GM12878 (cell line): ENCODE data around the gene SLC6A3. TPM values are rescaled to one million over a fixed set of nuclear protein-coding genes. Genes with fewer than 3 reads are reported as not detected.

ENCODE experiments used
- BCL3 ChIP-seq: IDR thresholded peaks from 2 replicates; pipeline ENCODE4 v1.6.1; 2011; ENCODE audit warnings: borderline replicate concordance, low read depth, mild to moderate bottlenecking, moderate library complexity, low read length; ENCODE audit not compliant: insufficient read depth, poor library complexity, severe bottlenecking
- BCLAF1 ChIP-seq: fragments of 450-650 bp; IDR thresholded peaks from 2 replicates; pipeline ENCODE4 v1.6.1; 2017; ENCODE audit warnings: antibody characterized with exemption, mild to moderate bottlenecking, moderate library complexity
- CBX3 ChIP-seq: fragments of 200-600 bp; sonication (generic); IDR thresholded peaks from 2 replicates; pipeline ENCODE4 v1.6.1; 2016; ENCODE audit warnings: low read depth, borderline replicate concordance
- DPF2 ChIP-seq: fragments of 450-650 bp; IDR thresholded peaks from 2 replicates; pipeline ENCODE4 v1.6.1; 2017; ENCODE audit warnings: mild to moderate bottlenecking
- EP300 ChIP-seq, 2 experiments: fragments of 150-350 bp in 1 of 2; IDR thresholded peaks; 2 replicates each; pipeline ENCODE4 v1.6.1; 2011 to 2012; ENCODE audit warnings: low read depth in 2 of 2, low read length in 2 of 2, borderline replicate concordance in 1 of 2, improper control_type of control experiment in 1 of 2, inconsistent platforms in 1 of 2; ENCODE audit not compliant: control insufficient read depth in 1 of 2
- GATAD2B ChIP-seq: fragments of 450-650 bp; conservative IDR thresholded peaks from 2 replicates; pipeline ENCODE4 v1.6.1; 2017; ENCODE audit warnings: low read depth, mild to moderate bottlenecking, moderate library complexity
- IRF4 ChIP-seq: IDR thresholded peaks from 2 replicates; pipeline ENCODE4 v1.6.1; 2011; ENCODE audit warnings: low read depth, low read length
- KDM1A ChIP-seq: fragments of 200-600 bp; sonication (generic); IDR thresholded peaks from 2 replicates; pipeline ENCODE4 v1.6.1; 2016; ENCODE audit warnings: borderline replicate concordance
- MEF2A ChIP-seq: IDR thresholded peaks from 2 replicates; pipeline ENCODE4 v1.6.1; 2011; ENCODE audit warnings: low read depth, mild to moderate bottlenecking, low read length, moderate library complexity; ENCODE audit not compliant: insufficient read depth
- NKRF ChIP-seq: fragments of 450-650 bp; conservative IDR thresholded peaks from 2 replicates; pipeline ENCODE4 v1.6.1; 2017; ENCODE audit warnings: mild to moderate bottlenecking, moderate library complexity
- NRF1 ChIP-seq: conservative IDR thresholded peaks from 2 replicates; pipeline ENCODE4 v1.6.1; 2011; ENCODE audit warnings: mild to moderate bottlenecking, low read depth, low read length, improper control_type of control experiment
- RAD51 ChIP-seq: fragments of 450-650 bp; IDR thresholded peaks from 2 replicates; pipeline ENCODE4 v1.6.1; 2016; ENCODE audit warnings: moderate library complexity, mild to moderate bottlenecking, inconsistent platforms
- RBBP5 ChIP-seq: fragments of 200-600 bp; sonication (generic); conservative IDR thresholded peaks from 2 replicates; pipeline ENCODE4 v1.6.1; 2016
- REST ChIP-seq: IDR thresholded peaks from 2 replicates; pipeline ENCODE4 v1.6.1; 2012; ENCODE audit warnings: mild to moderate bottlenecking, low read depth, low read length
- SMAD5 ChIP-seq: IDR thresholded peaks from 2 replicates; pipeline ENCODE4 v1.6.1; 2016; ENCODE audit warnings: antibody characterized with exemption, low read depth
- TCF12 ChIP-seq: IDR thresholded peaks from 2 replicates; pipeline ENCODE4 v1.6.1; 2011; ENCODE audit warnings: low read depth, mild to moderate bottlenecking, low read length
- polyA plus RNA-seq, 11 experiments: library from polyadenylated mRNA; depleted of rRNA in 4 of 11; unstranded in 6 of 11; stranded (reverse) in 5 of 11; fragments of >200 nt; fragmentation: Nextera tagmentation in 4 of 11; fragmentation: Illumina TruSeq in 1 of 11; extraction: Ambion mirVana in 4 of 11; extraction: Trizol in 1 of 11; gene quantifications; 1 replicate in 1 of 11; 2 replicates in 10 of 11; pipeline versions ENCODE4 v1.2.1 to v1.2.3, GENCODE V29; 2011 to 2016; ENCODE audit warnings: inconsistent platforms in 2 of 11, missing spikeins in 2 of 11, low read depth in 1 of 11
- total RNA-seq, 4 experiments: library from RNA; depleted of rRNA in 3 of 4; stranded (reverse); fragments of >200 nt in 3 of 4; fragmentation: Illumina TruSeq in 1 of 4; extraction: Trizol in 1 of 4; gene quantifications; 2 replicates each; pipeline versions ENCODE4 v1.2.1 to v1.2.3, GENCODE V29; 2013 to 2021
- TF ChIP-seq, protein P1 (sequence below): fragments of 450-650 bp; IDR thresholded peaks from 2 replicates; pipeline ENCODE4 v1.6.1; 2016; ENCODE audit warnings: mild to moderate bottlenecking

The SLC6A3 gene
- total and polyA plus RNA-seq, 10 of the 15 experiments (the other 5 are each of a cell fraction or from before 2014, with no cell fraction given), result 0.01 TPM; not detected in 9

- TF ChIP-seq TCF12 (peak; percentile 72; the same call in 1 of the 2 replicates), DPF2 (peak; percentile 93), IRF4 (peak; percentile 59; the same call in 1 of the 2 replicates), EP300 (IDR thresholded peaks at IDR 0.05; ENCODE audit: borderline replicate concordance in 1 of 2, control insufficient read depth in 1 of 2, low read depth in 2 of 2, low read length in 2 of 2) (peak; percentile 90 to 92), RAD51 (no peak; the same call in 1 of the 2 replicates), REST (no peak), MEF2A (peak; percentile 73; the same call in 1 of the 2 replicates), BCLAF1 (no peak), NRF1 (no peak), NKRF (peak; percentile 32; the same call in 1 of the 2 replicates), RBBP5 (no peak), KDM1A (no peak), BCL3 (peak; percentile 94), SMAD5 (peak; percentile 62; the same call in 1 of the 2 replicates), CBX3 (no peak), GATAD2B (peak; percentile 97)
- TF ChIP-seq, protein P1, sequence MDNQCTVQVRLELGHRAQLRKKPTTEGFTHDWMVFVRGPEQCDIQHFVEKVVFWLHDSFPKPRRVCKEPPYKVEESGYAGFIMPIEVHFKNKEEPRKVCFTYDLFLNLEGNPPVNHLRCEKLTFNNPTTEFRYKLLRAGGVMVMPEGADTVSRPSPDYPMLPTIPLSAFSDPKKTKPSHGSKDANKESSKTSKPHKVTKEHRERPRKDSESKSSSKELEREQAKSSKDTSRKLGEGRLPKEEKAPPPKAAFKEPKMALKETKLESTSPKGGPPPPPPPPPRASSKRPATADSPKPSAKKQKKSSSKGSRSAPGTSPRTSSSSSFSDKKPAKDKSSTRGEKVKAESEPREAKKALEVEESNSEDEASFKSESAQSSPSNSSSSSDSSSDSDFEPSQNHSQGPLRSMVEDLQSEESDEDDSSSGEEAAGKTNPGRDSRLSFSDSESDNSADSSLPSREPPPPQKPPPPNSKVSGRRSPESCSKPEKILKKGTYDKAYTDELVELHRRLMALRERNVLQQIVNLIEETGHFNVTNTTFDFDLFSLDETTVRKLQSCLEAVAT, result peak; percentile 75
These were observed 39.7 kb upstream of the SLC6A3 start (continued) for GRCh38 chr5:1484730-1485578.
